ENCODE measurements around the gene OSBPL5.

The OSBPL5 gene

GRCh38 chr11:3096909-3097530 is 68.1 kb downstream of the OSBPL5 start:
- no peak for DNase-seq (ENCODE audit: low read depth)

GRCh38 chr11:3095712-3096361 is 69.3 kb downstream of the OSBPL5 start:
- DNase-seq (ENCODE audit: low read depth), result peak; percentile 96

- no peak for DNase-seq (ENCODE audit: low read depth)
Observed at GRCh38 chr11:3094223-3094824, 70.8 kb downstream of the OSBPL5 start.

GRCh38 chr11:3093281-3094191 is 71.6 kb downstream of the OSBPL5 start:
- DNase-seq (ENCODE audit: low read depth), result peak; percentile 25

- DNase-seq (ENCODE audit: low read depth), result no peak
Observed at GRCh38 chr11:3092603-3093141, 72.4 kb downstream of the OSBPL5 start.

GRCh38 chr11:3091846-3092602 is 73.1 kb downstream of the OSBPL5 start:
- DNase-seq (ENCODE audit: low read depth), result peak; percentile 80

- DNase-seq (ENCODE audit: low read depth), result no peak
Observed at GRCh38 chr11:3091081-3091845, 73.8 kb downstream of the OSBPL5 start.

- DNase-seq (ENCODE audit: low read depth), result no peak
Observed at GRCh38 chr11:3090096-3090901, 74.8 kb downstream of the OSBPL5 start.

- no peak for DNase-seq (ENCODE audit: low read depth)
Observed at GRCh38 chr11:3089236-3090061, 75.7 kb downstream of the OSBPL5 start.

- DNase-seq (ENCODE audit: low read depth), result no peak
Observed at GRCh38 chr11:3088806-3089205, 76.3 kb downstream of the OSBPL5 start.

GRCh38 chr11:3087821-3088800 is 77.0 kb downstream of the OSBPL5 start:
- DNase-seq (ENCODE audit: low read depth), result peak; percentile 75

GRCh38 chr11:3087373-3087772 is 77.7 kb downstream of the OSBPL5 start:
- DNase-seq (ENCODE audit: low read depth), result no peak

- no peak for DNase-seq (ENCODE audit: low read depth)
Observed at GRCh38 chr11:3086671-3087150, 78.4 kb downstream of the OSBPL5 start.

- DNase-seq (ENCODE audit: low read depth), result no peak
Observed at GRCh38 chr11:3086114-3086513, 79.0 kb downstream of the OSBPL5 start.

- DNase-seq (ENCODE audit: low read depth), result no peak
Observed at GRCh38 chr11:3085052-3085451, 80.1 kb downstream of the OSBPL5 start.

GRCh38 chr11:3083321-3083720 is 81.8 kb downstream of the OSBPL5 start:
- DNase-seq (ENCODE audit: low read depth), result no peak

- DNase-seq (ENCODE audit: low read depth), result no peak
Observed at GRCh38 chr11:3081386-3081751, 83.7 kb downstream of the OSBPL5 start.
